HEK293 (cell line): Measurements from ENCODE around the gene GPR162.

Experiments
- EGR2 ChIP-seq: fragments of 450-650 bp; formaldehyde crosslinking; IDR thresholded peaks from 2 replicates; pipeline ENCODE4 v1.5.1; 2016; ENCODE audit warnings: low read depth, missing biosample characterization, missing genetic modification characterization
- ELK4 ChIP-seq: IDR thresholded peaks from 2 replicates; pipeline ENCODE4 v1.6.1; 2011; ENCODE audit warnings: mild to moderate bottlenecking, low read depth, low read length, borderline replicate concordance
- GLIS1 ChIP-seq: fragments of 450-650 bp; formaldehyde crosslinking; IDR thresholded peaks from 2 replicates; pipeline ENCODE4 v1.5.1; 2016; ENCODE audit warnings: missing biosample characterization, missing genetic modification characterization
- KLF1 ChIP-seq: fragments of 450-650 bp; formaldehyde crosslinking; IDR thresholded peaks from 2 replicates; pipeline ENCODE4 v1.5.1; 2016; ENCODE audit warnings: missing biosample characterization, missing genetic modification characterization
- RBAK ChIP-seq: fragments of 450-650 bp; formaldehyde crosslinking; IDR thresholded peaks from 2 replicates; pipeline ENCODE4 v1.5.1; 2016; ENCODE audit warnings: missing biosample characterization, missing genetic modification characterization
- SCRT2 ChIP-seq: fragments of 450-650 bp; formaldehyde crosslinking; IDR thresholded peaks from 2 replicates; pipeline ENCODE4 v1.5.1; 2016; ENCODE audit warnings: missing biosample characterization, missing genetic modification characterization
- SETDB1 ChIP-seq: IDR thresholded peaks from one replicate; pipeline ENCODE4 v1.6.1; 2017; ENCODE audit warnings: mild to moderate bottlenecking, low read length, moderate library complexity, mixed read lengths; ENCODE audit not compliant: insufficient read length
- TCF7L2 ChIP-seq: IDR thresholded peaks from 2 replicates; pipeline ENCODE4 v1.6.1; 2011; ENCODE audit warnings: low read depth, mild to moderate bottlenecking, inconsistent platforms, low read length, moderate library complexity, borderline replicate concordance
- ZFP3 ChIP-seq: fragments of 450-650 bp; formaldehyde crosslinking; IDR thresholded peaks from 2 replicates; pipeline ENCODE4 v1.5.1; 2016; ENCODE audit warnings: low read depth, missing biosample characterization, missing genetic modification characterization
- ZFP69B ChIP-seq: fragments of 450-650 bp; formaldehyde crosslinking; IDR thresholded peaks from 2 replicates; pipeline ENCODE4 v1.5.1; 2016; ENCODE audit warnings: missing biosample characterization, missing genetic modification characterization
- ZNF10 ChIP-seq: fragments of 450-650 bp; formaldehyde crosslinking; IDR thresholded peaks from 2 replicates; pipeline ENCODE4 v1.5.1; 2017; ENCODE audit warnings: missing biosample characterization, missing genetic modification characterization
- ZNF169 ChIP-seq: fragments of 450-650 bp; formaldehyde crosslinking; IDR thresholded peaks from 2 replicates; pipeline ENCODE4 v1.5.1; 2016; ENCODE audit warnings: missing biosample characterization, missing genetic modification characterization
- ZNF175 ChIP-seq: fragments of 450-650 bp; formaldehyde crosslinking; IDR thresholded peaks from 2 replicates; pipeline ENCODE4 v1.5.1; 2016; ENCODE audit warnings: missing biosample characterization, missing genetic modification characterization
- ZNF214 ChIP-seq: fragments of 450-650 bp; formaldehyde crosslinking; IDR thresholded peaks from 2 replicates; pipeline ENCODE4 v1.5.1; 2017; ENCODE audit warnings: missing biosample characterization, mild to moderate bottlenecking, missing genetic modification characterization, borderline replicate concordance
- ZNF221 ChIP-seq: fragments of 450-650 bp; formaldehyde crosslinking; IDR thresholded peaks from 2 replicates; pipeline ENCODE4 v1.5.1; 2017; ENCODE audit warnings: missing biosample characterization, missing genetic modification characterization, borderline replicate concordance
- ZNF223 ChIP-seq: fragments of 450-650 bp; formaldehyde crosslinking; IDR thresholded peaks from 2 replicates; pipeline ENCODE4 v1.5.1; 2016; ENCODE audit warnings: missing biosample characterization, missing genetic modification characterization
- ZNF239 ChIP-seq: fragments of 450-650 bp; formaldehyde crosslinking; IDR thresholded peaks from 2 replicates; pipeline ENCODE4 v1.5.1; 2016; ENCODE audit warnings: missing biosample characterization, missing genetic modification characterization
- ZNF350 ChIP-seq: fragments of 450-650 bp; formaldehyde crosslinking; IDR thresholded peaks from 2 replicates; pipeline ENCODE4 v1.5.0; 2017; ENCODE audit warnings: missing biosample characterization, mild to moderate bottlenecking, missing genetic modification characterization
- ZNF514 ChIP-seq: fragments of 450-650 bp; formaldehyde crosslinking; IDR thresholded peaks from 2 replicates; pipeline ENCODE4 v1.5.1; 2016; ENCODE audit warnings: missing biosample characterization, missing genetic modification characterization
- ZNF521 ChIP-seq: fragments of 450-650 bp; formaldehyde crosslinking; IDR thresholded peaks from 2 replicates; pipeline ENCODE4 v1.5.1; 2017; ENCODE audit warnings: missing biosample characterization, mild to moderate bottlenecking, missing genetic modification characterization
- ZNF610 ChIP-seq: fragments of 450-650 bp; formaldehyde crosslinking; IDR thresholded peaks from 2 replicates; pipeline ENCODE4 v1.5.1; 2016; ENCODE audit warnings: missing biosample characterization, missing genetic modification characterization, borderline replicate concordance
- ZNF654 ChIP-seq: fragments of 450-650 bp; formaldehyde crosslinking; IDR thresholded peaks from 2 replicates; pipeline ENCODE4 v1.5.1; 2016; ENCODE audit warnings: low read depth, missing biosample characterization, missing genetic modification characterization
- TF ChIP-seq, protein P1 (sequence below): fragments of 450-650 bp; formaldehyde crosslinking; IDR thresholded peaks from 2 replicates; pipeline ENCODE4 v1.5.1; 2016; ENCODE audit warnings: missing biosample characterization, missing genetic modification characterization
- TF ChIP-seq, protein P2 (sequence below): fragments of 450-650 bp; formaldehyde crosslinking; IDR thresholded peaks from 2 replicates; pipeline ENCODE4 v1.5.1; 2016; ENCODE audit warnings: missing biosample characterization, missing genetic modification characterization
- TF ChIP-seq, protein P3 (sequence below): fragments of 450-650 bp; formaldehyde crosslinking; IDR thresholded peaks from 2 replicates; pipeline ENCODE4 v1.5.1; 2017; ENCODE audit warnings: missing biosample characterization, missing genetic modification characterization
- TF ChIP-seq, protein P4 (sequence below): fragments of 450-650 bp; IDR thresholded peaks from 2 replicates; pipeline ENCODE4 v1.5.1; 2018; ENCODE audit warnings: missing biosample characterization, mild to moderate bottlenecking, missing genetic modification characterization
- TF ChIP-seq, protein P5 (sequence below): fragments of 450-650 bp; formaldehyde crosslinking; IDR thresholded peaks from 2 replicates; pipeline ENCODE4 v1.5.1; 2016; ENCODE audit warnings: missing biosample characterization, missing genetic modification characterization
- TF ChIP-seq, protein P6 (sequence below): fragments of 450-650 bp; formaldehyde crosslinking; IDR thresholded peaks from 2 replicates; pipeline ENCODE4 v1.5.0; 2017; ENCODE audit warnings: missing biosample characterization, missing genetic modification characterization, borderline replicate concordance

The GPR162 gene

GRCh38 chr12:6828781-6829535, 7.3 kb downstream of the GPR162 start (continued):
- TF ChIP-seq, protein P1, sequence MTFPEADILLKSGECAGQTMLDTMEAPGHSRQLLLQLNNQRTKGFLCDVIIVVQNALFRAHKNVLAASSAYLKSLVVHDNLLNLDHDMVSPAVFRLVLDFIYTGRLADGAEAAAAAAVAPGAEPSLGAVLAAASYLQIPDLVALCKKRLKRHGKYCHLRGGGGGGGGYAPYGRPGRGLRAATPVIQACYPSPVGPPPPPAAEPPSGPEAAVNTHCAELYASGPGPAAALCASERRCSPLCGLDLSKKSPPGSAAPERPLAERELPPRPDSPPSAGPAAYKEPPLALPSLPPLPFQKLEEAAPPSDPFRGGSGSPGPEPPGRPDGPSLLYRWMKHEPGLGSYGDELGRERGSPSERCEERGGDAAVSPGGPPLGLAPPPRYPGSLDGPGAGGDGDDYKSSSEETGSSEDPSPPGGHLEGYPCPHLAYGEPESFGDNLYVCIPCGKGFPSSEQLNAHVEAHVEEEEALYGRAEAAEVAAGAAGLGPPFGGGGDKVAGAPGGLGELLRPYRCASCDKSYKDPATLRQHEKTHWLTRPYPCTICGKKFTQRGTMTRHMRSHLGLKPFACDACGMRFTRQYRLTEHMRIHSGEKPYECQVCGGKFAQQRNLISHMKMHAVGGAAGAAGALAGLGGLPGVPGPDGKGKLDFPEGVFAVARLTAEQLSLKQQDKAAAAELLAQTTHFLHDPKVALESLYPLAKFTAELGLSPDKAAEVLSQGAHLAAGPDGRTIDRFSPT (tag by site-specific recombination): no peak
- TF ChIP-seq SETDB1 (no peak), ZNF521 (tag by site-specific recombination) (no peak), ZNF221 (no peak), RBAK (tag by site-specific recombination) (0 out of 2 replicates have a peak, but pooled peaks have one; percentile 25), ZNF214 (tag by site-specific recombination) (no peak), GLIS1 (tag by site-specific recombination) (peak; percentile 6; the same call in 1 of the 2 replicates), ZNF223 (tag by site-specific recombination) (no peak), TCF7L2 (no peak), ZNF610 (no peak; the same call in 1 of the 2 replicates), SCRT2 (tag by site-specific recombination) (no peak), ZNF169 (no peak), ZNF654 (no peak), EGR2 (peak; percentile 100), ELK4 (no peak), ZNF175 (no peak), KLF1 (tag by site-specific recombination) (peak; percentile 59), ZFP3 (tag by site-specific recombination) (no peak), ZFP69B (tag by site-specific recombination) (no peak; the same call in 1 of the 2 replicates), ZNF239 (tag by site-specific recombination) (no peak), ZNF10 (tag by site-specific recombination) (peak; percentile 61; the same call in 1 of the 2 replicates), ZNF350 (no peak), ZNF514 (tag by site-specific recombination) (no peak)
- TF ChIP-seq, protein P2, sequence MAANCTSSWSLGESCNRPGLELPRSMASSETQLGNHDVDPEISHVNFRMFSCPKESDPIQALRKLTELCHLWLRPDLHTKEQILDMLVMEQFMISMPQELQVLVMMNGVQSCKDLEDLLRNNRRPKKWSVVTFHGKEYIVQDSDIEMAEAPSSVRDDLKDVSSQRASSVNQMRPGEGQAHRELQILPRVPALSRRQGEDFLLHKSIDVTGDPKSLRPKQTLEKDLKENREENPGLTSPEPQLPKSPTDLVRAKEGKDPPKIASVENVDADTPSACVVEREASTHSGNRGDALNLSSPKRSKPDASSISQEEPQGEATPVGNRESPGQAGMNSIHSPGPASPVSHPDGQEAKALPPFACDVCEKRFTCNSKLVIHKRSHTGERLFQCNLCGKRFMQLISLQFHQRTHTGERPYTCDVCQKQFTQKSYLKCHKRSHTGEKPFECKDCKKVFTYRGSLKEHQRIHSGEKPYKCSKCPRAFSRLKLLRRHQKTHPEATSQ (tag by site-specific recombination): peak; percentile 72; the same call in 1 of the 2 replicates
- TF ChIP-seq, protein P3, sequence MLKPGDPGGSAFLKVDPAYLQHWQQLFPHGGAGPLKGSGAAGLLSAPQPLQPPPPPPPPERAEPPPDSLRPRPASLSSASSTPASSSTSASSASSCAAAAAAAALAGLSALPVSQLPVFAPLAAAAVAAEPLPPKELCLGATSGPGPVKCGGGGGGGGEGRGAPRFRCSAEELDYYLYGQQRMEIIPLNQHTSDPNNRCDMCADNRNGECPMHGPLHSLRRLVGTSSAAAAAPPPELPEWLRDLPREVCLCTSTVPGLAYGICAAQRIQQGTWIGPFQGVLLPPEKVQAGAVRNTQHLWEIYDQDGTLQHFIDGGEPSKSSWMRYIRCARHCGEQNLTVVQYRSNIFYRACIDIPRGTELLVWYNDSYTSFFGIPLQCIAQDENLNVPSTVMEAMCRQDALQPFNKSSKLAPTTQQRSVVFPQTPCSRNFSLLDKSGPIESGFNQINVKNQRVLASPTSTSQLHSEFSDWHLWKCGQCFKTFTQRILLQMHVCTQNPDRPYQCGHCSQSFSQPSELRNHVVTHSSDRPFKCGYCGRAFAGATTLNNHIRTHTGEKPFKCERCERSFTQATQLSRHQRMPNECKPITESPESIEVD (tag by site-specific recombination): no peak
- TF ChIP-seq, protein P4, sequence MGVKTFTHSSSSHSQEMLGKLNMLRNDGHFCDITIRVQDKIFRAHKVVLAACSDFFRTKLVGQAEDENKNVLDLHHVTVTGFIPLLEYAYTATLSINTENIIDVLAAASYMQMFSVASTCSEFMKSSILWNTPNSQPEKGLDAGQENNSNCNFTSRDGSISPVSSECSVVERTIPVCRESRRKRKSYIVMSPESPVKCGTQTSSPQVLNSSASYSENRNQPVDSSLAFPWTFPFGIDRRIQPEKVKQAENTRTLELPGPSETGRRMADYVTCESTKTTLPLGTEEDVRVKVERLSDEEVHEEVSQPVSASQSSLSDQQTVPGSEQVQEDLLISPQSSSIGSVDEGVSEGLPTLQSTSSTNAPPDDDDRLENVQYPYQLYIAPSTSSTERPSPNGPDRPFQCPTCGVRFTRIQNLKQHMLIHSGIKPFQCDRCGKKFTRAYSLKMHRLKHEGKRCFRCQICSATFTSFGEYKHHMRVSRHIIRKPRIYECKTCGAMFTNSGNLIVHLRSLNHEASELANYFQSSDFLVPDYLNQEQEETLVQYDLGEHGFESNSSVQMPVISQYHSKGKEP: no peak
- TF ChIP-seq, protein P5, sequence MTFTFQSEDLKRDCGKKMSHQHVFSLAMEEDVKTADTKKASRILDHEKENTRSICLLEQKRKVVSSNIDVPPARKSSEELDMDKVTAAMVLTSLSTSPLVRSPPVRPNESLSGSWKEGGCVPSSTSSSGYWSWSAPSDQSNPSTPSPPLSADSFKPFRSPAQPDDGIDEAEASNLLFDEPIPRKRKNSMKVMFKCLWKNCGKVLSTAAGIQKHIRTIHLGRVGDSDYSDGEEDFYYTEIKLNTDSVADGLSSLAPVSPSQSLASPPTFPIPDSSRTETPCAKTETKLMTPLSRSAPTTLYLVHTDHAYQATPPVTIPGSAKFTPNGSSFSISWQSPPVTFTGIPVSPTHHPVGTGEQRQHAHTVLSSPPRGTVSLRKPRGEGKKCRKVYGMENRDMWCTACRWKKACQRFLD (tag by site-specific recombination): peak; percentile 72; the same call in 1 of the 2 replicates
- TF ChIP-seq, protein P6, sequence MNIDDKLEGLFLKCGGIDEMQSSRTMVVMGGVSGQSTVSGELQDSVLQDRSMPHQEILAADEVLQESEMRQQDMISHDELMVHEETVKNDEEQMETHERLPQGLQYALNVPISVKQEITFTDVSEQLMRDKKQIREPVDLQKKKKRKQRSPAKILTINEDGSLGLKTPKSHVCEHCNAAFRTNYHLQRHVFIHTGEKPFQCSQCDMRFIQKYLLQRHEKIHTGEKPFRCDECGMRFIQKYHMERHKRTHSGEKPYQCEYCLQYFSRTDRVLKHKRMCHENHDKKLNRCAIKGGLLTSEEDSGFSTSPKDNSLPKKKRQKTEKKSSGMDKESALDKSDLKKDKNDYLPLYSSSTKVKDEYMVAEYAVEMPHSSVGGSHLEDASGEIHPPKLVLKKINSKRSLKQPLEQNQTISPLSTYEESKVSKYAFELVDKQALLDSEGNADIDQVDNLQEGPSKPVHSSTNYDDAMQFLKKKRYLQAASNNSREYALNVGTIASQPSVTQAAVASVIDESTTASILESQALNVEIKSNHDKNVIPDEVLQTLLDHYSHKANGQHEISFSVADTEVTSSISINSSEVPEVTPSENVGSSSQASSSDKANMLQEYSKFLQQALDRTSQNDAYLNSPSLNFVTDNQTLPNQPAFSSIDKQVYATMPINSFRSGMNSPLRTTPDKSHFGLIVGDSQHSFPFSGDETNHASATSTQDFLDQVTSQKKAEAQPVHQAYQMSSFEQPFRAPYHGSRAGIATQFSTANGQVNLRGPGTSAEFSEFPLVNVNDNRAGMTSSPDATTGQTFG (tag by site-specific recombination): no peak
